ENCODE data around the gene NOTCH2.

NOTCH2 gene

GRCh38 chr1:119906927-119907652 is 162.4 kb downstream of the NOTCH2 start:
- DNase-seq (ENCODE audit: low spot score), result no peak

- DNase-seq (ENCODE audit: low spot score), result no peak
These were observed 166.0 kb downstream of the NOTCH2 start for GRCh38 chr1:119903443-119903835.

DNA sequence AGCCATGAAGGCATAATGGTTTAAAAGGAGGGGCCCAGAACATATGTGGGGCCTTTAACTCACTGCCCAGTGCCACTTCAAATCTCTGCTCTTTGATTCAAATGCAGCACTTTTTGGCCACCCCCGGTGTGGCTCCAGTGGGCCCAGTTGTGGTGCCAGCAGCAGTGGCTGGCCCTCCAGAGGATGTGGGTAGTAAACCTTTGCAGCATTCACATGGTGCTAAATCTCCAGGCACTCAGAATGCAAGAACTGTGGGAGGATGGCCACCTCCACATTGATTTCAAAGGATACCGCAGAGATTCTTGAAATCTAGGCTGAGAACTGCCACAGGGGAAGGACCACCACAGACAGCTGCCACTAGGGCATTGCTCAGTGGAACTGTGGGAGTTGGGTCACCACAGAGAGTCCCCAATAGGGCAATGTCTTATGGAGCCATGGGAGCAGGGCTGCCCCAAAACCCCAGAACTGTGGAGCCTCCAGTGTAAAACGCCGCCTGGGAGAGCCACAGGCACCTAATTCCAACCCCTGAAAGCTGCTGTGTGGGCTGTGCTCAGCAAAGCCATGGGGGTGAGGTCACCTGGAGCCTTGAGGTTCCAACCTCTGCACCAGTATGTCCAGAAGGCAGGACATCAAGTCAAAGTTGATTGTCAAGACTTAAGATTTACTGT is 166.6 kb downstream of the NOTCH2 start:
- DNase-seq (ENCODE audit: low spot score), result no peak

DNA sequence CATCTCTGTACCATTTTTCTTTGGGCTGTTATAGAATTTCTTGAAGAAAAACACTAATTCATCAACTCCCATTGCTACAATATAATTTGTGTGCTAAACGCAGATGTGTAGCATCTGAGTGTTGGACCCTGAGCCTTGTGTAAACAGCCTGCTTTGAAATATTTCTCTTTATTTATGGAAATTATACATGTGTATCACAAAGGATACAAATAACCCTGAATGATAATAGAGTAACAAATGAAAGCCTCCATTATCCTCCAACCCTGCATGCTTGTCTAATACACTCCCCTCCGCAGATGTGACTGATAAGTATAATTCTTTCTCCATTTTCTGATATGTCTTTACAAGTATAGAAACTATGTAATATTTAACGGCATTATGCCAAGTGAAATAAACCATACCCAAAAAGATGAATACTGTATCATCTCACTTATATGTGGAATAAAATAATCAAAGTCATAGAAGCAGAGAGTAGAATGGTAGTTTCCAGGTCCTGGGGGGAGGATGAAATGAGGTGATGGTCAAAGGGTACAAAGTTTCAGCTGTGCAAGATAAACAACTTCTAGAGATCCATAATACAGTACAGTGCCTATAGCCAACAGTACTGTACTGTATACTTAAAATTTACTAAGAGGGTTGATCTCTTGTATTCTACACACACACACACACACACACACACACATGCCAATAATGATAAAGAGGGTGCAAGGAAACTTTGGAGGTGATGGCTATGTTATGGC is 170.3 kb downstream of the NOTCH2 start:
- no peak for DNase-seq (ENCODE audit: low spot score)

- no peak for DNase-seq (ENCODE audit: low spot score)
These were observed 170.9 kb downstream of the NOTCH2 start for GRCh38 chr1:119898530-119898929.

DNA sequence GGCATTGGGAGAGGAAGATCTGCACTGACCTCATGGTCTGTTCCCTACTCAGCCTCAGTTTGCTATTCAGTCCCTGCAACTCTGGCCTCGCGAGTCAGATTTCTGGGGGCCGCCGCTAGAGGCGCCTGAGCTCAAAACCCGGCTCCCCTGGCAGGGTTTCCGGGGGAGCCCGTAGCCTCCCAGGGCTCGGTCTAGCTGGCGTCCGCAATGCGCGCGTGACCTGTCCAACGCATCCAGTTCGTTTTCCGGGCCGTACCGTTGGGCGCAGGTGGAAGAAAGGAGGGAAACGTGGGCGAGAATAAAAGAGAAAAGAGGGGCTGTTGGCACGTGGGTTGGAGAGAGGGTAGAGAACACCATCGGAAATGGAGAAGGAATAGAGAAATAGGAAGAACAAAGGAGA is 173.2 kb downstream of the NOTCH2 start, which contains the start of gene ADAM30:
Gene ADAM30, minus strand, starts transcription at position 213 of the 400 bp plus-strand sequence. Its CDS starts 179 bp downstream, at position 34.
- DNase-seq (ENCODE audit: low spot score), result no peak

DNA sequence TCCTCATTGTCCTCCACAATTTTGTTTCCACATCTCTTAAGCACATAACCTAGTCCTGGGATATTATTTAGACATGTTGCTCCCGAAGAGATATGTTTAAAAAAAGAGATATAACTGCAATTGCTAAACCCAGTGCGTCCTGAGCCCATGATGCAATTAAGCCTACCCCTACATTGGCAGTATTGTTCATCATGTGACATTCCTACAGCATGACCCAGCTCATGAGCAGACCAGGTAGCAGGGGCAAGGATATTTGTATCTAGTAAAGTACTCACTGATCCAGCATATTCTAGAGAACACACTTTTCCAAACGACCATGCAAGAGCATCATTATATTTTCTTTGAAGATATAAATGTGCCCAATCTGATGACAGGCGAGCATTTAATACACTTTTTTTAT is 174.4 kb downstream of the NOTCH2 start:
- no peak for DNase-seq (ENCODE audit: low spot score)

- DNase-seq (ENCODE audit: low spot score), result no peak
These were observed 175.4 kb downstream of the NOTCH2 start for GRCh38 chr1:119893827-119894700.

DNA sequence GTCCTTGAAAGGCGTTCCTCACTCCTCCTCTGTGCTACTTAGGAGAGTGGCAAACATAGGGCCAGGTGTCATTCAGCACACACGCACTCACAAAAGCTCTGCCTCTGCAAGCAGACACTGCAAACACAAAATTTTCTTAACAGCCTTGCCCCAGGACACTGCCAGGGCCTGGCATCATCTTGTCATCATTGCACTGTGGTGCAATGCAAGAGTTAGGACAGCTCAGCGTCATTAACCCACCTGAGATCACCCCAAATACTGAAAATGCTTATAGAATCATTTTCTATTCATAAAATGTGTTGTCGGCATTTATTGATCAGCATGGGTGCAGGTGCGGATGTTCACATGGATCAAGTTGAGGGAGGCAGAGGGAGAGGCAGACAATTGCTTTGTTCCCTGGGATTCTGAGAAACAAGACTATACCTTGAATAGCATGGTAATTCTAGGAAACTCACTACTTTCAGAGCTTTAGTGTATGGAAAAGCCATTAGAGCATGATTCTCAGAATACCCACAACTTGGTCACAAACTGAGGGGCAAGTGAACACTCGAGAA is 176.1 kb downstream of the NOTCH2 start:
- DNase-seq (ENCODE audit: low spot score), result no peak

DNA sequence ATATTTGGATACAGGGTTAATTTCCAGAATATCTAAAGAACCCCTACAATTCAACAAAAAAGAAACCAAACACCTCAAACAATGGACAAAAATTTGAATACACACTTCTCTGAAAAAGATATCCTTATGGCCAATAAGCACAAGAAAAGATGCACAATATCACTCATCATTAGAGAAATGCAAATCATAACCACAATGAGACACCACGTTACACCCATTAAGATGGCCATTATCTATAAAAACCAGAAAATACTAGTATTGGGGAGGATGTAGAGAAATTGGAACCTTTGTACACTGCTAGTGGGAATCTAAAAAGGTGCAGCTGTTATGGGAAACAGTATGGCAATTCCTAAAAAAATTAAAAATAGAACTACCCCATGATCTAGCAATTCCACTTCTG is 178.1 kb downstream of the NOTCH2 start:
- DNase-seq (ENCODE audit: low spot score), result no peak

DNA sequence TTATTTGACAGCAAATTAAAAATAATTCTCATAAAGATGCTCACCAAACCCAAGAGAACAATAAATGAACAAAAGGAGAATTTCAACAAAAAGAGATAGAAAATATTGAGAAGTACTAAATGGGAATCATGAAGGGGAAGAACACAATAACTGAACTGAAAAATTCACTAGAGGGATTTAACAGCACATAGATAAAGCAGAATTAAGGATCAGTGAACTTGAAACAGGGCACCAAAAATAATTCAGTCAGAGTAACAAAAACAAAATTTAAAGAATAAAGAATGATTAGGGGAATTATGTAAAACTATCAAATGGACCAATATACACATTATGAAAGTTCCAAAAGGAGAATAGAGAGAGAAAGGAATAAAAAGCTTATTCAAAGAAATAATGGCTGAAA is 181.0 kb downstream of the NOTCH2 start:
- no peak for DNase-seq (ENCODE audit: low spot score)

GRCh38 chr1:119887427-119887826 is 182.0 kb downstream of the NOTCH2 start:
- no peak for DNase-seq (ENCODE audit: low spot score)

DNA sequence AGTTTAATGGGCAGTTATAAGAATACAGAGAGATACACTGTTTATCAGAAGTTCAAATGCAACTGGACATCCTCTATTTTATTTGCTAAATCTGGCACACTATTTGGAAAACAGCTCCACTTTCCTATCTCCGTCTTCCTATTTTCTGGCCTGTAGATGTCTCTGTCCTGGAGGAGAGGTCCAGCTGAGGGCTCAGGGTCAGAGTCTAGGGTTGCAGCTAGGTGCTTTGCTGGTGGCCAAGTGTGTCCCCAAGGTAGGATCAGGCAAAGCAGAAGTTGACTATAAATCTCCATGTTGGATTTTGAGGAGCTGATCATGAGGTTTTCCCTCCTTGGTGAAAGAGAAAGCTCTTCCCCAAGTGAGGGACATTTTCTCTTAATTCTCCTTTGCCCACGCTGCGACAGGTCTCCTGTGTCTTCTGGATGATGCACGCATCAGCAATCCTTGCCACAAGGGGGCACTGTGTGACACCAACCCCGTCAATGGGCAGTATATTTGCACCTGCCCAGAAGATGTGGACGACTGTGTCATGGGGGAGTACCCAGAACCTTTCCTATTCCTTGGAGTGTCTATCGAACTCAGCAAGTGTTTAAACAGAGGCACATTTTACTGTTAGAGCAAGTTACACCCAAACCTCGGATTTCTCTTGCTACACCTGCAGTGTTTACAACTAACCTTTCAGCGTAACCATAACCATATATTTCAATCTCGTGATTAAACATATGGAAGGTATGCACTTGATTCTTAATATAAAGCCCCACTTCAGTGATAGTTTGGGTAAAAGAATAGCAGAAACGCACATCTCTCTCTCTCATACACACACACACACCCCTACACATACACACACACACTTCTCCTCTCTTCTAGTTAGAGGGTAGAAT is 183.3 kb downstream of the NOTCH2 start:
- DNase-seq (ENCODE audit: low spot score), result peak; percentile 18

DNA sequence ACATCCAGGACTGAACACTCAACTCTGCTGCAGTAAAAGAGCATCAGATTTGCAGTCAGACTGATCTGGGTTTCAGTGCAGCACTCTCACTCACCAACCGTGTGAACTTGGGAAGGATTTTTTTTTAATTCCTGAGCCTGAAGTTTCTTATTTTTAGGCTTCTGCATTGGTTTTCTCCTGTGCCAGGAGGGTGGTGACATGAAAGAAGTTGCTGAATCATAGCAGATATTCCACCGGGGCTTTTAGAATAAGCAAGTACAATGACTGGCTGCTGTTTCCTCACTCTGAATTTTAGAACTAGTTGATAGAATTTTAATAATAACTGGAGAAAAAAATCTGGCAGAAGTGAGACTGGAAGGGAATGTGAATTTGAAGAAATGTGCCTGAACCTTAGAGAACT is 184.8 kb downstream of the NOTCH2 start:
- no peak for DNase-seq (ENCODE audit: low spot score)

DNA sequence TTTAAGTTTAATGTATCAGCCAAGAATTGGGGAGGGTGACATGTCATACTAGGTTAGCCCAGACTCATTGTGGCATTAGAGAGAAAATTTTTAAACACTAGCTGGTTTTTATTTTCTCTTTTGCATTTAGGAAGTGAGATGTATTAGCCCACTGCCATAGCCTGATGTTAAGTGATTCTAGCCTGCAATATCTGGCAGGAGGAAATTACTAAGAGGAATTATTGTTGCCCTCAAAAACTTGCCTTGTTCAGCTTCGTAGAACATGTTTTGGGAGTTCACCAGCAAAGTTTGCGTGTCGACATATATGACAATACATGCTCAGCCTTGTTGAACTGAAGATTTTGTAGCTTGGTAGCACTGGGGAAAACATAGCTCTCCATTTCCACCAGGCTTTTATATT is 185.6 kb downstream of the NOTCH2 start:
- no peak for DNase-seq (ENCODE audit: low spot score)

DNA sequence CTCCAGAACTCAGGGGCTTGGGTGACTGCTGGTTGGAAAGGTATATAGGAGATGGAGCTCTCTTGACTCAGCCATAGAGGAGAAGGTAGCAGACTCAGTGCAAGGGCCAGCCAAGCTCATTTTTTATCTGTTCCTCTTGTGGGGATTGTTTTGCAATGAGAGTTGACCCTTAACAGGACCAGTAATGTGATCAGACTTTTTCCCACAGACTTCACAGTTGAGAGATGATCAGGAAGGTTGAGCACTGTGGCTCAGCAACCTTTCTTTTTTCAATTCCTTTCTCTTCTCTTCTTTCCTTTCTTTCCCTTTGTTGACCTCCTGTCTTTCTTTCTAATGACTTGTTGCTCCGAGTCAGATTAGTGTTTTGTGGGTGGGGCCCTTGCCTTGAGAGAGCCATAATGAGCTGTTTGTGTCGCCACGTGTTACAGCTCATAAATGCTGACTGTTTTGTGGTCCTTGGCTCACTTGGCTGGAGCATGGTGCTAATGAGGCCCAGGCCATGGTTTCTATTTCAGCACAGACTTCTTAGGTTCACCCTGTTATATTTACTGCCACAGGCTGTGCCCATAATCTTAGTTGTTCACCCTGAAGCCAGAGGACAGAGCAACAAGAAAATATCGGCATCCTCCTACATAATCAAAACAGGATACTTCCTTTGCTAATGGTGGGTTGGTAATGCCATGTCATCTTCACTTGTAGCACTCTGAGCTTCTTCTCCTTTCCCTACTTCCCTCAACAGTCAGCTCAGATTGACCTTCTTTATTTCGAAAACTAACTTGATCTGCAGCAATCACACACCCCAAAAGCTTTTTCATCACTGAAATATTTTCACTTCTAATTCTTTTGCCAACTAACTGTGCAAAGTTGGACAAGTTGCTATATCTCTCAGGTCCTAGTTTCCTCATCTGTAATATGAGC is 187.1 kb downstream of the NOTCH2 start:
- DNase-seq (ENCODE audit: low spot score), result no peak

- peak; percentile 12 for DNase-seq (ENCODE audit: low spot score)
These were observed 189.7 kb downstream of the NOTCH2 start for GRCh38 chr1:119879510-119880434.

- no peak for DNase-seq (ENCODE audit: low spot score)
These were observed 191.3 kb downstream of the NOTCH2 start for GRCh38 chr1:119878171-119878570.

Measured in Ammon's horn (tissue), 1 donor.